HG03159 (cell line): ENCODE data around the gene TNFRSF19.

Experiments
- ATAC-seq: cut with Tn5 transposase; IDR thresholded peaks from one replicate; pipeline ENCODE4 v1.9.1; 2021; ENCODE audit warnings: mild to moderate bottlenecking, moderate library complexity; ENCODE audit not compliant: unreplicated experiment

Gene TNFRSF19

GRCh38 chr13:23627410-23627809 lies 57.2 kb downstream of the TNFRSF19 start:
- no peak for ATAC-seq

- ATAC-seq: no peak
These were observed 58.0 kb downstream of the TNFRSF19 start for GRCh38 chr13:23628250-23628649.

GRCh38 chr13:23628765-23629565 lies 58.8 kb downstream of the TNFRSF19 start:
- no peak for ATAC-seq

DNA sequence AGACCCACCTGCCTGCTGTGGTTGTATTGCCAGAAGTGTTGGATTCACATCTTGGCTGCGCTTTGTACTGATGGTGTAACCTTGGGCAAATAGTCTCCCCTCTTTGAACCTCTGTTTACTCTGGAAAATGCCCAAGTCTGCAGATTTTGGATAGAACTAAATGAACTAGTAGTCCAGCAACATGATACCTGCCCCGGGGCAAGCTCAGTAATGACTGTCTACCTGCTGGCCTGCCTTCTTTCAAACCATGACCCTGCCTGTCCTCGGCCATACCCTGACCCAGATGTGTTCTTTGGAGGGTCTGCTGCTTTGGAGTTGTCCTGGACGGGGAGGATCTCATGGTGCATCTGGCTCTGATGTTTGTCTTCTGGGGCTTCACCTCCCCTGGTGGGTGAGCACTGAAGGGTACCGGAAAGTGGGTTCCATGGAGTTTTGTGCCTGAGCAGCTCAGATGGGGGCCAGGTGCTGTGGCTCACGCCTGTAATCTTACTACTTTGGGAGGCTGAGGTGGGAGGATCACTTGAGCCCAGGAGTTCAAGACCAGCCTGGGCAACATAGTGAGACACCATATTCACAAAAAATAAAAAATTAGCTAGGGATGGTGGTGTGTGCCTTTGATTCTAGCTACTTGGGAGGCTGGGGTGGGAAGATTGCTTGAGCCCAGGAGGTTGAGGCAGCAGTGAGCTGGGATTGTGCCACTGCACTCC lies 59.5 kb downstream of the TNFRSF19 start:
- no peak for ATAC-seq

GRCh38 chr13:23630349-23631093 lies 60.3 kb downstream of the TNFRSF19 start:
- ATAC-seq: no peak

DNA sequence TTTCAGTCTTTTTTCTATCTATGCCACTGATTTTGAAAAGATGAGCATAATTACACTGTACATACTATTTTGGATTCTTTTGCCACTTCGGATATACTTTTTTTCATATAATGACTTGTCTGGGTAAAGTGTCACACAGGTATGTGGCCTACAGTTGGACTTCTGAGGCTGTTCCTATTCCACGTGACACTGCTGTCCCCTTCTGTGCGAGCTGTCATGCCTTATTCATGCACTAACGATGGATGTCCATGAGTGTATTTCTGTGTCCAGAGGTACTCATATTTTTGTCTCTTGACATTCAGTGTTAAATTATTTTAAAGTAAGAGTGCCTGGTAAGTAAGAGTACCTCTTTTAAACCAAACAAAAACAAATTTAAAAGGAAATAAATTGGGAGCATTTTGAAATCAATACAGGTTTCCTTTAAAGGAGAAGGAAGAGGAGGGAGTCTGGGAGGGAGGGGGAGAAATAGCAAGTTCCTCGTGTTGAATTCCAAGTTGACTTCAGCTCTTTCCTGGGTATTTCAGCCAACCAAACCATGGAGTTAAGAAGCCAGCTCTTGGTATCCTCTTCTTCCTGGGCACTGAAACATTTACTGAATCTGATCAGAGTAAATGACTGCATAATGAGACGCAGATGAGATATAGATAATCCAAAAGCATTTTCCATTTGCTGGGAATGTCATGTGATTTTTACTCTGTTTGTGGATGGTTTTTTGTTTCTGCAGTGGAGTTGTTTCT lies 61.3 kb downstream of the TNFRSF19 start:
- ATAC-seq: no peak

- ATAC-seq: no peak
These were observed 61.9 kb downstream of the TNFRSF19 start for GRCh38 chr13:23632048-23632582.

- no peak for ATAC-seq
These were observed 62.5 kb downstream of the TNFRSF19 start for GRCh38 chr13:23632741-23633140.

DNA sequence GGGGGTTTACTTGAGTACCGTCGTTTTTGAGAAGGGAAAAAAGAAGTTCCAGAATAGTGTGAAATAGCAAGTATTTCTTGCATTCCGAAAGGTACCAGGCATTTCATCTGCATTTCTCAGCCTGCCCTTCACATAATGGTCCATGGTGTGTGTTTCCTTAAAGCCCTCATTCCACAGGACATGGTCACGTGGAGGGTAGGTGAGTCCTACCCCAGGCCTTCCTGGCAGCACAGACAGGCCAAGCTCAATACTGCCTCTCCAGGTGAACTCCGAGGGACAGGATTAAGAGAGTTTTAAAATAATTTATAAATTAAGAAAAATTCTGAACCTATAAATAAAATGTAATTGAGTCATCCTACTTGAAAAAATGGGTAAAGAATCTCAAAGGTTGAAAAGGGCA lies 64.7 kb downstream of the TNFRSF19 start:
- ATAC-seq: no peak

GRCh38 chr13:23636360-23636759 lies 66.1 kb downstream of the TNFRSF19 start:
- no peak for ATAC-seq

- ATAC-seq: no peak
These were observed 67.6 kb downstream of the TNFRSF19 start for GRCh38 chr13:23637829-23638228.

GRCh38 chr13:23639674-23640073 lies 69.5 kb downstream of the TNFRSF19 start:
- ATAC-seq: no peak

DNA sequence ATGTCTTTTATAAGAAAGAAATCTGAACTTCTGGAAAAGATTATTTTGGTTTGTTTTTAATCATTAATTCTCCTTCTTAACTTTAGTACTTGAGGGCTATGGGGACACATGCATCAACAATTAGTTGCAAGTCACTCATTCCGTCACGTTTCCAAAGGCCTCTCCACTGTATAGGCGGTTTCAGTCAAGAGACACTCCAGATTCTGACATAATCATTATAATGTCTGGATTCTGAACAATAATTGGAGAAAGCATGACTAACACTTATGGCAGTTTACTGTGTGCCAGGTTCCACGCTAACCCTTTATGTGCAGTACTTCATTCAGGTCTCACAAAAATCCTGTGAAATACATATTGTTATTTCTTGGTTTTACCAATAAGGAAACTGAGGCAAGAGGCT lies 71.9 kb downstream of the TNFRSF19 start:
- ATAC-seq: no peak

DNA sequence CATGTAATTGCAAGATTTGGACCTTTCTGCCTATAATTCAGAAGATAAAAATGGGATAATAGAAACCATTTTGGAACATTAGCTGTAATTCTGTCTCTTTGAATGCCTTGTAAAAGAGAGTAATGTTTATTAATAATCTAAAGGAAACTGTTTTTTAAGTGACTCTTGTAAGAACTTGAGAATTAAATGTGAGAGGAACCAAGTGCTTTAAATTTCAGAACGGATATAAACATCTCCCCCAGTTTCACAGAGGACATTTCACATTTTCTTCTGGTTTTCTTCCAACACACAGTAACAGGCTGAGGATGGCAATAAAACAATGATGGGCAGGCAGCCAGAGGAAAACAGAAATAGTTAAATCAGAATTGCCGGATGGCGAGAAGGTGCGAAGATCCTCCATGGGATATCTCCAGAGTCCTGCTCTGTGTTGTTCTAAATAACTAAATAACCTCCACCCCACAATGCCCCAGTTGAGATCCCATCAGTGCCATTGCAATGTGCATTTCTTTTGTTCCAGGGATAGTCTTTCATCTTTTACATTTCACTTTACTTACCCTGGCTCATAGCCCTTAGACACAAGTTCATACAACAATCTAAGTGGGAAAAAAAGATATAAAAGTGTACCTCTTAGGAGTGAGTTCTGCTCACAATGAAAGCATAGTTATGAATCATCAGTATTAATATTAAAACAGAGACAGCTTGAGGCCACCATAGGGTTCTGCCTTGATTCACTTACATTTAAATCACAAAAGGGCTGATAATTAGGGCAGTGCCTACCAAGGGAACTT lies 73.3 kb downstream of the TNFRSF19 start:
- ATAC-seq: no peak

DNA sequence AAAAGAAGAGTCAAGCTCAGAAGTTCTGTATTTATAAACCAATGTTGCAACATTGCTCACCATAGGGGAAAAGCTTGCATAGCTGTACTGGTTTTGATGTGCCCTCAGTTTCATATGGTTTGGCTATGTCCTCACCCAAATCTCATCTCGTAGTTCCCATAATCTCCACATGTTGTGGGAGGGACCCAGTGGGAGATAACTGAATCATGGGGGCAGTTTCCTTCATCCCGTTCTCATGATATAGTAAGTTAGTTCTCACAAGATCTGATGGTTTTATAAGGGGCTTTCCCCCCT lies 73.9 kb downstream of the TNFRSF19 start:
- no peak for ATAC-seq

GRCh38 chr13:23644527-23645138 lies 74.4 kb downstream of the TNFRSF19 start:
- ATAC-seq: no peak

GRCh38 chr13:23645851-23646250 lies 75.6 kb downstream of the TNFRSF19 start:
- ATAC-seq: no peak

DNA sequence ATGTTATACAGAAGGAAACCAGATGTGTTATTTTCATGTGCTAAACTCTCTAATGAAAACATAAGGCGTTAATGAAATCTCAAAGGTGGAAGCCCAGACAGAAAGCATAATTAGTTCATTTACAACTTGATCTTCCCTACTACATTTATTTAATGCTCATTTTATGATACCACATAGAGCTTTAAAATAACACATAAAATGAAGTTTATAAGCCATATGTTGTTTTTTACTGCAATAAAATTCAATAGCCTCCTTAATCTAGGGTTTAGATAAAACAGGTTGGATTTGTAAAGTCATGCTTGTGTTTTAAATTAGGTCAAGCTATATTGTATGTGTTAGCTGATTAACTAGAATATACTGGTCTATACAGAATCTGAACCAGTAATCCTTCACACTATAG lies 81.2 kb downstream of the TNFRSF19 start:
- ATAC-seq: no peak

GRCh38 chr13:23651887-23652286 lies 81.7 kb downstream of the TNFRSF19 start:
- no peak for ATAC-seq
